GM12878 (cell line): ENCODE results near the gene PTPRN2.

ENCODE experiments used
- CBX5 ChIP-seq: sonication (generic); IDR thresholded peaks from 2 replicates; pipeline ENCODE4 v1.6.1; 2016; ENCODE audit warnings: low read depth, moderate library complexity, mild to moderate bottlenecking, inconsistent platforms
- CHD4 ChIP-seq: fragments of 200-600 bp; sonication (generic); IDR thresholded peaks from 2 replicates; pipeline ENCODE4 v1.6.1; 2016; ENCODE audit warnings: mild to moderate bottlenecking
- EP300 ChIP-seq, 2 experiments: fragments of 150-350 bp in 1 of 2; IDR thresholded peaks; 2 replicates each; pipeline ENCODE4 v1.6.1; 2011 to 2012; ENCODE audit warnings: low read depth in 2 of 2, low read length in 2 of 2, borderline replicate concordance in 1 of 2, improper control_type of control experiment in 1 of 2, inconsistent platforms in 1 of 2; ENCODE audit not compliant: control insufficient read depth in 1 of 2
- NR2C2 ChIP-seq: IDR thresholded peaks from 2 replicates; pipeline ENCODE4 v1.6.1; 2011; ENCODE audit warnings: borderline replicate concordance, low read depth; ENCODE audit not compliant: control insufficient read depth, insufficient read length
- PAX8 ChIP-seq: fragments of 450-650 bp; IDR thresholded peaks from 2 replicates; pipeline ENCODE4 v1.6.1; 2017; ENCODE audit warnings: mild to moderate bottlenecking, moderate library complexity
- POLR2AphosphoS5 ChIP-seq: IDR thresholded peaks from 2 replicates; pipeline ENCODE4 v1.6.1; 2011; ENCODE audit warnings: mild to moderate bottlenecking, low read length, inconsistent platforms
- SIN3A ChIP-seq: IDR thresholded peaks from 2 replicates; pipeline ENCODE4 v1.6.1; 2012; ENCODE audit warnings: low read depth, low read length, improper control_type of control experiment
- TAF1 ChIP-seq: IDR thresholded peaks from 2 replicates; pipeline ENCODE4 v1.6.1; 2011; ENCODE audit warnings: mild to moderate bottlenecking, low read depth, low read length, borderline replicate concordance
- TF ChIP-seq, protein P1 (sequence below): IDR thresholded peaks from 2 replicates; pipeline ENCODE4 v1.6.1; 2011; ENCODE audit warnings: low read depth, mild to moderate bottlenecking, low read length, moderate library complexity, borderline replicate concordance; ENCODE audit errors: extremely low read depth
- TF ChIP-seq, protein P2 (sequence below): IDR thresholded peaks from 2 replicates; pipeline ENCODE4 v1.6.1; 2012; ENCODE audit warnings: mild to moderate bottlenecking, low read depth, low read length
- TF ChIP-seq, protein P3 (sequence below), 3 experiments: IDR thresholded peaks in 2 of 3; conservative IDR thresholded peaks in 1 of 3; 2 replicates each; pipeline ENCODE4 v1.5.1; 2011; ENCODE audit warnings: low read depth in 3 of 3, low read length in 3 of 3, mild to moderate bottlenecking in 3 of 3, control low read depth in 2 of 3, moderate library complexity in 2 of 3, inconsistent platforms in 1 of 3, mixed read lengths in 1 of 3; ENCODE audit not compliant: control insufficient read depth in 2 of 3, insufficient read depth in 1 of 3; ENCODE audit errors: extremely low read depth in 1 of 3

DNA sequence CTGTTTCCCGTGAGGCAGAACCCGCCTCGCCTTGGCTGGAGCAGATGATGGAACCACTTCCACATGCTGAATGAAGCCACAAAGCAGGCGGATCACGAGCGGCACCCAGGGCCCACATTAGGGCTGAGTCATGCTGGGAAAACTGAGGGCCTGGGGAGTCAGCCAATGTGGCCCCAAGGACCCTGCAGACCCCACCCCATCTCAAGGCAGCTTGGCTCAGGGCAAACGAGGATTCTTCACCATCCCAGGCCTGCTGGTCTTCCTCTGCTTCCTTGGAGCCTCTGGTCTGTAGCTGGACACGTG lies 762.9 kb downstream of the PTPRN2 start:
- TF ChIP-seq, protein P1, sequence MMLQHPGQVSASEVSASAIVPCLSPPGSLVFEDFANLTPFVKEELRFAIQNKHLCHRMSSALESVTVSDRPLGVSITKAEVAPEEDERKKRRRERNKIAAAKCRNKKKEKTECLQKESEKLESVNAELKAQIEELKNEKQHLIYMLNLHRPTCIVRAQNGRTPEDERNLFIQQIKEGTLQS: no peak
- TF ChIP-seq CHD4: no peak
- no peak for TF ChIP-seq TAF1
- no peak for TF ChIP-seq EP300 (IDR thresholded peaks at IDR 0.05; ENCODE audit: borderline replicate concordance in 1 of 2, control insufficient read depth in 1 of 2, low read depth in 2 of 2, low read length in 2 of 2)
- TF ChIP-seq, protein P2, sequence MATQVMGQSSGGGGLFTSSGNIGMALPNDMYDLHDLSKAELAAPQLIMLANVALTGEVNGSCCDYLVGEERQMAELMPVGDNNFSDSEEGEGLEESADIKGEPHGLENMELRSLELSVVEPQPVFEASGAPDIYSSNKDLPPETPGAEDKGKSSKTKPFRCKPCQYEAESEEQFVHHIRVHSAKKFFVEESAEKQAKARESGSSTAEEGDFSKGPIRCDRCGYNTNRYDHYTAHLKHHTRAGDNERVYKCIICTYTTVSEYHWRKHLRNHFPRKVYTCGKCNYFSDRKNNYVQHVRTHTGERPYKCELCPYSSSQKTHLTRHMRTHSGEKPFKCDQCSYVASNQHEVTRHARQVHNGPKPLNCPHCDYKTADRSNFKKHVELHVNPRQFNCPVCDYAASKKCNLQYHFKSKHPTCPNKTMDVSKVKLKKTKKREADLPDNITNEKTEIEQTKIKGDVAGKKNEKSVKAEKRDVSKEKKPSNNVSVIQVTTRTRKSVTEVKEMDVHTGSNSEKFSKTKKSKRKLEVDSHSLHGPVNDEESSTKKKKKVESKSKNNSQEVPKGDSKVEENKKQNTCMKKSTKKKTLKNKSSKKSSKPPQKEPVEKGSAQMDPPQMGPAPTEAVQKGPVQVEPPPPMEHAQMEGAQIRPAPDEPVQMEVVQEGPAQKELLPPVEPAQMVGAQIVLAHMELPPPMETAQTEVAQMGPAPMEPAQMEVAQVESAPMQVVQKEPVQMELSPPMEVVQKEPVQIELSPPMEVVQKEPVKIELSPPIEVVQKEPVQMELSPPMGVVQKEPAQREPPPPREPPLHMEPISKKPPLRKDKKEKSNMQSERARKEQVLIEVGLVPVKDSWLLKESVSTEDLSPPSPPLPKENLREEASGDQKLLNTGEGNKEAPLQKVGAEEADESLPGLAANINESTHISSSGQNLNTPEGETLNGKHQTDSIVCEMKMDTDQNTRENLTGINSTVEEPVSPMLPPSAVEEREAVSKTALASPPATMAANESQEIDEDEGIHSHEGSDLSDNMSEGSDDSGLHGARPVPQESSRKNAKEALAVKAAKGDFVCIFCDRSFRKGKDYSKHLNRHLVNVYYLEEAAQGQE: no peak
- TF ChIP-seq PAX8: no peak
- TF ChIP-seq, protein P3, sequence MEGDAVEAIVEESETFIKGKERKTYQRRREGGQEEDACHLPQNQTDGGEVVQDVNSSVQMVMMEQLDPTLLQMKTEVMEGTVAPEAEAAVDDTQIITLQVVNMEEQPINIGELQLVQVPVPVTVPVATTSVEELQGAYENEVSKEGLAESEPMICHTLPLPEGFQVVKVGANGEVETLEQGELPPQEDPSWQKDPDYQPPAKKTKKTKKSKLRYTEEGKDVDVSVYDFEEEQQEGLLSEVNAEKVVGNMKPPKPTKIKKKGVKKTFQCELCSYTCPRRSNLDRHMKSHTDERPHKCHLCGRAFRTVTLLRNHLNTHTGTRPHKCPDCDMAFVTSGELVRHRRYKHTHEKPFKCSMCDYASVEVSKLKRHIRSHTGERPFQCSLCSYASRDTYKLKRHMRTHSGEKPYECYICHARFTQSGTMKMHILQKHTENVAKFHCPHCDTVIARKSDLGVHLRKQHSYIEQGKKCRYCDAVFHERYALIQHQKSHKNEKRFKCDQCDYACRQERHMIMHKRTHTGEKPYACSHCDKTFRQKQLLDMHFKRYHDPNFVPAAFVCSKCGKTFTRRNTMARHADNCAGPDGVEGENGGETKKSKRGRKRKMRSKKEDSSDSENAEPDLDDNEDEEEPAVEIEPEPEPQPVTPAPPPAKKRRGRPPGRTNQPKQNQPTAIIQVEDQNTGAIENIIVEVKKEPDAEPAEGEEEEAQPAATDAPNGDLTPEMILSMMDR (IDR thresholded peaks at IDR 0.05 in 2 of 3, conservative IDR thresholded peaks at IDR 0.05 in 1 of 3; ENCODE audit: control insufficient read depth in 2 of 3, extremely low read depth in 1 of 3, insufficient read depth in 1 of 3, low read depth in 3 of 3, low read length in 3 of 3): no peak
- no peak for TF ChIP-seq SIN3A
- no peak for TF ChIP-seq CBX5
- TF ChIP-seq NR2C2: no peak
- TF ChIP-seq POLR2AphosphoS5: no peak
